Stromal cell of bone marrow (primary cell): ENCODE results near the gene ZBTB11.
"Not testable (repeated sequence)": the region's sequence is repeated elsewhere in the genome, so short reads cannot be mapped to it uniquely, and the experiment has no call there.

Source experiments
- DNase-seq: peaks from one replicate; pipeline ENCODE4 v3.0.0-alpha.2; 2012; ENCODE audit warnings: low read depth

ZBTB11 gene

GRCh38 chr3:101690972-101691371 is 14.0 kb upstream of the ZBTB11 start:
- no peak for DNase-seq

DNA sequence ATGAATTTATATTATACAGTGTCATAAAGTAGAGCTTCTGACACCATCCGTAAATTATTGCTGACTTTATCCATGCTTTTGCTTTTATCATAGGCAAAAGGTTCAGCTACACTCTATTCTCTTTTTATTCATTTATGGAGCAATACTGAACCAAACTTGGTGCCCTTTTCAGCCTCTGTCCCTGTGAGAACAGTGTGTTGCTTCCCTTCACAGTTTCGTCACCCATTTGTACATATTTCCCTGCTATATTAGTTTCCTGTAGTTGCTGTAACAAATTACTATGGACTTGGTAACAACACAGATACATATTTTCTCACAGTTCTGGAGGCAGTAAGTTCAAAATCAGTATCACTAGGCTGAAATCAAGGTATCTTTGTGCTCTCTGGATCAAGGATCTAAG is 12.4 kb upstream of the ZBTB11 start:
- no peak for DNase-seq

- DNase-seq, result no peak
Observed at GRCh38 chr3:101687142-101687931, 10.4 kb upstream of the ZBTB11 start.

DNA sequence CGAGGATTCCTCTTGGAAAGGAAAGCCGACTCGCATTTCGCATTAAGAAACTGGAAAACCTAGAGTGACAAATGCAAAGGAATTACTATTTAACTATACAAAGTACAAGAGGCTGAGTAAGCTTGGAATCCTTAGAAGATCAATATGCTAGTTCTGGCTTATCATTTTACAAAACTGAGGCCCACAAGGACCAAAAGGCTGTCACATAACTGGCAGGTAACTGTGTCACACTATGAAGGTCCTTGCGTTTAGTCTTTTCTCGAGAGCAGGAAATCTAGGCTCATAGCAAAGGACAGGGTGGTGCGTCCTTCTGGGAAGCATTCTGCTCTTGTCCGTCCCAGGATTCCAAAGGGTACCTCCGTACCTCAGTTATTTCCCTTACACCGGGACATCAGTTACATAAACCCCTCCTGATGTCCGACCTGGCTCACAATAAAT is 9.0 kb upstream of the ZBTB11 start:
- no peak for DNase-seq

- DNase-seq, result no peak
Observed at GRCh38 chr3:101685050-101685400, 8.1 kb upstream of the ZBTB11 start.

DNA sequence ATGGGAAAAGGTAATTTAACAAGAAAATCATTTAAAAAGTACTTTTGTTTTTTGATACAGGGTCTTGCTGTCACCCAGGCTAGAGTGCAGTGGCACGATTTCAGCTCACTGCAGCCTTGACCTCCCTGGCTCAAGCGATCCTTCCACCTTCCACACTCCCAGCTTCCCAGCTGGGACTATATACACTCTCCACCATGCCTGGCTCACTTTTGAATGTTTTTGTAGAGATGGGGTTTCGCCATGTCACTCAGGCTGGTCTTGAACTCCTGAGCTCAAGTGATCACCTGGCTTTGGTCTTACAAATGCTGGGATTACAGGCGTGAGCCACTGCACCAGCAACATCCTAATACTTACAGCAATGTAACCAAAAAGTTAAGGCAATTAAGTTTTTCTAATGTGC is 3.5 kb upstream of the ZBTB11 start:
- DNase-seq, result no peak

DNA sequence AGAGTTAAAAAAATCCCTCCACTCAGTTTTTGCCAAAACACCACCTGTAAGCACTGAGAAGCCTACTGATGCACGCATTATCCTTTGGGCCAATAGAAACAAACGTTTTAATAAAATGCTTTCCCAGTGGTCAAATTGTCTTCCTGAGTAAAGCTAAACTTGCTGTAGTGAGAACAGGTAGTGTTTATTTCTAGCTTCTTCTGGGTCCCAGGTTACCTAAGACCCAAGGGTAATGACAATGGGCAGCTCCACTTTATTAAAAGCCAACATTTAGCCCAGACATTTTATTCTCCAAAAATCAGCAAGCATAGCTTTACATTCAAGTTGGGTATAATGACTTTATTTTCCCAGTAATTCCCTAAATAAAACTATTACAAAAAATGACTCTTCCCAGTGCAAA is 1.9 kb upstream of the ZBTB11 start:
- DNase-seq, result not testable (repeated sequence)

- DNase-seq, result no peak
Observed at GRCh38 chr3:101677436-101678286, 729 bp upstream of the ZBTB11 start.

DNA sequence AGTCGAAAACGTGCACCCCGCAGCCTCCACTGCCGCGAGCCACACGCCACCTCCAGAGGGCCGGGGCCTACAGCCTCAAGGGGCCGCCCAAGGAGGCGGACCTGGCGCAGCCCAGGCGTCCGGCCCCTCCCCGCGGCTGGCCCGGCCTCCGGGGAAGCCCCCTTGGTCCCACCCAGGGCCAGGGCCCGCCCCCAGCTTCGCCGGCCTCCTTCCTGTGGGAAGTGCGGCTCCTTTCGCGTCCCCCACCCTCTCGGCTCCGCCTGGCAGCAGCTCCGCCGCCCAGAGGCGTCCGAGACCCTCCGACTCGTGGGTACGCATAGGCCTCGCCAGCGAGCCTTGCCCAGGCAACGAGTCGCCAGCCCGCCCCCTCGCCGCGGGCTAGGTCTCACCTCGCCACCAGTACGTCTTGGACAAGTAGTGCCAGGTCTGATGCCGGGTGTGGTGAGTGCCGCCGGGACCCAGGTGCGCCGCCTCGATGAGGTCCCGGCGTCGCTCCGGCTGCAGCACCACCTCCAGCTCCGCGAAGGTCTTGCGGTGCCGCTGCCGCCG is 642 bp downstream of the ZBTB11 start:
- peak; percentile 87 for DNase-seq

DNA sequence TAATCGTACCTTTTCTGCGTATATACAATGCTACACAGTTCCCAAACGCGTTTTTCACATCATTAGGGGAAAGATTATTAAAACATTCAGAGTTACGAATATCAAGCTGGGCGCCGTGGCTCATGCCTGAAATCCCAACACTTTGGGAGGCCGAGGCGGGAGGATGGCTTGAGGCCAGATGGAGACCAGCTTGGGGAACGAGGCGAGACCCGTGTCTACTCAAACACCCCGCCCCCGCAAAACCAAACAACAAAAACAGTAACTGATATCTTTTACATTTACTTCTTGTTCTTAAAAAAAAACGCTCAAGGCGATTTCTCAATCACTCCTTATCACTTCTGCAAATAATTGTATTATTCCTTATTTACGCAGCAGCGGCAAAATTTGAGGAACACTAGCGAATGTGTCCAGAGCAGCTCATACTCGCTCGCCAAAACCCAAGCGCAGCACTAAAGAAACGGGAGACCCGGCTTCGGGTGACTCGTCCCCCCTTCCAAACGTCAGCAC is 1.2 kb downstream of the ZBTB11 start:
- DNase-seq, result no peak

- no peak for DNase-seq
Observed at GRCh38 chr3:101674518-101674917, 2.4 kb downstream of the ZBTB11 start.

- DNase-seq, result no peak
Observed at GRCh38 chr3:101673953-101674352, 3.0 kb downstream of the ZBTB11 start.

DNA sequence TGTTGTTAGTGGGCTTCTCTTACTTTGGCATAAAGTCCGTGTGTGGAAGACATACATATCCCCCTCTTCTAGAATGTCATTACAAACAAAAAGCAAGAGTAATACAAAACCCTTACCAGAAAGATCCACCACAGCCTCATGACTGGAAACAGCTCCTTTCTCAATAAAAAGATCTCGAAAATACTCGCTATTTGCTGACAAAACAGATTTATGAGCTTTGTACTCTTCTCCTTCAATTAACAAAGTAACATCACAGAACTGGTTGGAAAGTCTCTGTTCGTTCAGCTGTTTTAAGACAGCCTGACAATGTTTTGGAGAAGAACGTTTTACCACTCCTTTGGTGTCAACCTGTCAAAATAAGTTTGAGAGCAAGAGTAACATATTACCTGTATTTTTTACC is 5.9 kb downstream of the ZBTB11 start:
- DNase-seq, result no peak

- no peak for DNase-seq
Observed at GRCh38 chr3:101667844-101668243, 9.1 kb downstream of the ZBTB11 start.

DNA sequence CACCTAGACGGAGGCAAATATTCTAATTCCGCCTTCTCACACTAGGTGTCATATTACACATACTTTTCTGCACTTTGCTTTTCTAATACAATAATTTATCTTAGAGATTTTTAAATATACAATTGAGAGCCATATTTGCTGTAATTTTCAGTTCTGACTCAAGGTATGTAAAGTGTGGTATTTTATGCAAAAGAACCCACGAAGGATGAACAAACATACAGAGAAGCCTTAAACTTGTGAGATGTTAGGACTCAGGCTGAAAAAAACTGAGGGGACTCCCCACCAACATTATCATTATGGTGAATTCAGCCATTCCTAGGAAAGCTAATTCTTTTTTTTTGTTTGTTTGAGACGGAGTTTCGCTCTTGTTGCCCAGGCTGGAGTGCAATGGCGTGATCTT is 9.6 kb downstream of the ZBTB11 start:
- no peak for DNase-seq

GRCh38 chr3:101665851-101666250 is 11.1 kb downstream of the ZBTB11 start:
- no peak for DNase-seq

DNA sequence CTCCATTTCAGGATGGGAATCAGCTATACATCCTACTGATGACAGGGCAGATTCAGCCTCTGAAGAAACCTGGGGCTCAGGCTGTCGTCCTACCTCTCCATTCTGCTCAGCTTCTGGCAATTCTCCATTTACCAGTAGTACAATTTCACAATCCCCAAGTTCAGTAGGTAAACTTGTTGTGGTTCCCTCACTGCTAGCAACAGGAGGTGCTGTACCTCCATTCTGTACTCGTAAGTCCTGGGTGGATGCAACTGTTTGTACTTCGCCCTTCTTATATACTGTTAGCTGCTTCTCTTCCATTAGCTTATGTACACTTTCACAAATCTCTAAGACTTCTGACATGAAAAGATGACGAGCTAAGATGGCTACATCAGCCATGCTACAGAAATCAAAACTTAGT is 11.6 kb downstream of the ZBTB11 start:
- DNase-seq, result no peak

GRCh38 chr3:101660714-101661113 is 16.2 kb downstream of the ZBTB11 start:
- no peak for DNase-seq

GRCh38 chr3:101656651-101657050 is 20.3 kb downstream of the ZBTB11 start:
- DNase-seq, result no peak

DNA sequence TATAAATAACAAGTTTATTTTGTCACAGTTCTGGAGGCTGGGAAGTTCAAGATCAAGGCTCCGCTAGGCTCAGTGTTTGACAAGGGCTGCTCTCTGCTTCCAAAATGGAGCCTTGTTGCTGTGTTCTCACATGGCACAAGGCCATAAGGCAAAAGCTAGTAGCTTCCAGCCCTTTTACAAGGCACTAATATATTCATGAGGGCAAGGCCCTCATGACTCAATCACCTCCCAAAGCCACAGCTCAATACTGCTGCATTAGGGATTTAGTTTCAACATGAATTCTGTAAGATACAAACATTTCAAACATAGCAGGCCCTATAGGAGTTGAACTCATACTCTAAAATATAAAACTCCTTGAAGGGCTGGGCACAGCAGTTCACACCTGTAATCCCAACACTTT is 30.2 kb downstream of the ZBTB11 start:
- peak; percentile 25 for DNase-seq

- peak; percentile 56 for DNase-seq
Observed at GRCh38 chr3:101643861-101644613, 32.9 kb downstream of the ZBTB11 start.
